ENCODE results near the gene IFNK.

The IFNK gene

GRCh38 chr9:27511771-27512170, 12.3 kb upstream of the IFNK start:
- DNase-seq (ENCODE audit: low read depth in 4 of 4, low spot score in 1 of 4) = no peak

- DNase-seq (ENCODE audit: low read depth in 4 of 4, low spot score in 1 of 4) = no peak
Observed at GRCh38 chr9:27514551-27514950, 9.5 kb upstream of the IFNK start.

- DNase-seq (ENCODE audit: low read depth in 4 of 4, low spot score in 1 of 4) = no peak
Observed at GRCh38 chr9:27518006-27518405, 6.1 kb upstream of the IFNK start.

- no peak for DNase-seq (ENCODE audit: low read depth in 4 of 4, low spot score in 1 of 4)
Observed at GRCh38 chr9:27518809-27519208, 5.3 kb upstream of the IFNK start.

- DNase-seq (ENCODE audit: low read depth in 4 of 4, low spot score in 1 of 4) = no peak
Observed at GRCh38 chr9:27519466-27520465, 4.3 kb upstream of the IFNK start.

- no peak for DNase-seq (ENCODE audit: low read depth in 4 of 4, low spot score in 1 of 4)
Observed at GRCh38 chr9:27520986-27521385, 3.1 kb upstream of the IFNK start.

- DNase-seq (ENCODE audit: low read depth in 4 of 4, low spot score in 1 of 4) = no peak
Observed at GRCh38 chr9:27523141-27523540, 949 bp upstream of the IFNK start.

GRCh38 chr9:27527702-27528075, 3.6 kb downstream of the IFNK start:
- DNase-seq (ENCODE audit: low read depth in 4 of 4, low spot score in 1 of 4) = no peak

GRCh38 chr9:27528076-27528885, 4.2 kb downstream of the IFNK start:
- DNase-seq (ENCODE audit: low read depth in 4 of 4, low spot score in 1 of 4) = peak; percentile 5 to 43 (median 24)

- DNase-seq (ENCODE audit: low read depth in 4 of 4, low spot score in 1 of 4) = peak in 2 of 4 experiments; percentile 25 to 36
Observed at GRCh38 chr9:27528886-27529315, 4.8 kb downstream of the IFNK start.

- peak; percentile 50 to 69 (median 66) for DNase-seq (ENCODE audit: low read depth in 4 of 4, low spot score in 1 of 4)
Observed at GRCh38 chr9:27529316-27530278, 5.5 kb downstream of the IFNK start, which contains the start of gene MOB3B. Gene MOB3B (minus strand): TSS chr9:27529814. CDS start chr9:27455550, 74,264 bp downstream.

- DNase-seq (ENCODE audit: low read depth in 4 of 4, low spot score in 1 of 4) = no peak
Observed at GRCh38 chr9:27530915-27531755, 7.0 kb downstream of the IFNK start.

- DNase-seq (ENCODE audit: low read depth in 4 of 4, low spot score in 1 of 4) = no peak
Observed at GRCh38 chr9:27532046-27532445, 8.0 kb downstream of the IFNK start.

- no peak for DNase-seq (ENCODE audit: low read depth in 4 of 4, low spot score in 1 of 4)
Observed at GRCh38 chr9:27533311-27533710, 9.2 kb downstream of the IFNK start.

GRCh38 chr9:27534131-27534530, 10.0 kb downstream of the IFNK start:
- DNase-seq (ENCODE audit: low read depth in 4 of 4, low spot score in 1 of 4) = no peak

- DNase-seq (ENCODE audit: low read depth in 4 of 4, low spot score in 1 of 4) = no peak
Observed at GRCh38 chr9:27534658-27535209, 10.6 kb downstream of the IFNK start.

GRCh38 chr9:27535701-27536118, 11.6 kb downstream of the IFNK start:
- DNase-seq (ENCODE audit: low read depth in 4 of 4, low spot score in 1 of 4) = no peak

- DNase-seq (ENCODE audit: low read depth in 4 of 4, low spot score in 1 of 4) = no peak
Observed at GRCh38 chr9:27536168-27536567, 12.1 kb downstream of the IFNK start.

GRCh38 chr9:27537027-27537435, 12.9 kb downstream of the IFNK start:
- no peak for DNase-seq (ENCODE audit: low read depth in 4 of 4, low spot score in 1 of 4)

Measured in stimulated activated CD4-positive, alpha-beta T cell treated with anti-CD3 and anti-CD28 coated beads, Interleukin-1b, Interleukin-23, amount 100 ng/mL, for 24 hours (primary cell).